HG02759 (cell line): Measurements from ENCODE around the gene FOXN3.
"Not testable (repeated sequence)": the region's sequence is repeated elsewhere in the genome, so short reads cannot be mapped to it uniquely, and the experiment has no call there.

Experiments
- ATAC-seq: cut with Tn5 transposase; IDR thresholded peaks from one replicate; pipeline ENCODE4 v1.9.1; 2021; ENCODE audit warnings: mild to moderate bottlenecking, moderate library complexity; ENCODE audit not compliant: unreplicated experiment

FOXN3 gene

GRCh38 chr14:89256951-89257350 lies 160.1 kb downstream of the FOXN3 start:
- ATAC-seq: no peak

GRCh38 chr14:89256283-89256682 lies 160.8 kb downstream of the FOXN3 start:
- no peak for ATAC-seq

GRCh38 chr14:89255852-89256251 lies 161.2 kb downstream of the FOXN3 start:
- ATAC-seq: no peak

GRCh38 chr14:89255012-89255411 lies 162.0 kb downstream of the FOXN3 start:
- no peak for ATAC-seq

GRCh38 chr14:89254166-89254909 lies 162.7 kb downstream of the FOXN3 start:
- ATAC-seq: no peak

GRCh38 chr14:89252887-89253532 lies 164.0 kb downstream of the FOXN3 start:
- ATAC-seq: no peak

GRCh38 chr14:89251061-89251460 lies 166.0 kb downstream of the FOXN3 start:
- ATAC-seq: no peak

GRCh38 chr14:89250655-89250975 lies 166.4 kb downstream of the FOXN3 start:
- not testable (repeated sequence) for ATAC-seq

- ATAC-seq: no peak
Observed at GRCh38 chr14:89249972-89250654, 166.9 kb downstream of the FOXN3 start.

- no peak for ATAC-seq
Observed at GRCh38 chr14:89249065-89249695, 167.9 kb downstream of the FOXN3 start.

GRCh38 chr14:89248411-89249064 lies 168.5 kb downstream of the FOXN3 start:
- ATAC-seq: no peak

- ATAC-seq: no peak
Observed at GRCh38 chr14:89247457-89248122, 169.4 kb downstream of the FOXN3 start.

GRCh38 chr14:89246290-89246689 lies 170.7 kb downstream of the FOXN3 start:
- ATAC-seq: no peak

GRCh38 chr14:89245802-89246201 lies 171.2 kb downstream of the FOXN3 start:
- no peak for ATAC-seq

- no peak for ATAC-seq
Observed at GRCh38 chr14:89244720-89245119, 172.3 kb downstream of the FOXN3 start.

GRCh38 chr14:89243741-89244140 lies 173.3 kb downstream of the FOXN3 start:
- no peak for ATAC-seq

GRCh38 chr14:89243286-89243685 lies 173.7 kb downstream of the FOXN3 start:
- ATAC-seq: no peak

GRCh38 chr14:89242652-89243279 lies 174.3 kb downstream of the FOXN3 start:
- no peak for ATAC-seq

- no peak for ATAC-seq
Observed at GRCh38 chr14:89241934-89242651, 174.9 kb downstream of the FOXN3 start.
